ENCODE results near the gene TM4SF4.

TM4SF4 gene

DNA sequence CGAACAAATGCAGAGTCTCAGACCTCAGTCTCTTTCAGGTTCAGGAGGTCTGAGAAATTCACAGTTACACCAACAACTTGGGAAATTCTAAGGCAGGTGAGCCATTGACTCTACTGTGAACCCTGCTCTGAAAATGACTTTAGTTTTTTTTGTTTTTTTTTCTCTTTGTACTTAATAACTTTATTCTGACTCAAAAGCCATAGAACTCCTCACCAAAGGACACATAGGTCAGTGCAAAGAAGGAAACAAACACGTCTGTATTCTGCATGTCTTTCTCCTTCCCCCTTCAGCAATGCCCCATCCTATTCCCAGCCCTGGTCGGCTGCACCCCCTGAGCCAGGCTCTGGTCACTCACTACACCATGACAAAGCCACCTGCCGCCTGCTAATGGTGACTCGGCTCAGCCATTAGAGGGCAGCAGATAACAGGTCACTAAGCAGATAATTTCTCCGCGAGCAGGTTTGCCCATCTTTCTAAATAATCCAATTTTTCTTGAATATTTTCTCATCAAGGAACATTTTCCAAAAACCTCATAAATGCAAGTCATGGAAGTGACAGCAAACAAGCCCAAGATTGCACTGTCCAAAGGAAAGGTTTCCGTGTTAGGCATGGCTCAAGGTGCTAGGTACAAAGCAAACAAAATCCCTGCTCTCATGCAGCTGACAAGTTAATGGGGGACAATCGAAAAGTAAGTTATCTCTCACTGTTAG, 37.7 kb downstream of the TM4SF4 start:
- peak; percentile 74 for DNase-seq (ENCODE audit: low spot score)

DNA sequence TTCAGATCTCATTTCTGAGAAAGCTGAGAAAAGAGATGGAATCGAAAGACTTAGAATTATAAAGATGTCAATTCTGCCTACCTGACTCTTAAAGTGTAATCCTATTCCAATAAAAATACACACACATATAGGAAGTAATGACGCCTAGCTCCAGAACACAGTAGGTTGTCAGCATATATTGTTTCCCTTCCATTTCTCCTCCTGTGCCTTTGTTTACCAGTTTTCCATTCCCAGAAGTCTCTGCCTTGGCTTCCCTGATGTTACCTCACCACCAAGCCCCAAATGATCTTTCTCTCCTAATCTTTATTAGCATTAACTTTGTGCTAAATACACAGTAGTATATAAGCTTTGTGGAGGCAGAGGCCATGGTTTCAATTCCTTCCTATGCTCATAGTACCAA, 40.0 kb downstream of the TM4SF4 start:
- DNase-seq (ENCODE audit: low spot score) = no peak

DNA sequence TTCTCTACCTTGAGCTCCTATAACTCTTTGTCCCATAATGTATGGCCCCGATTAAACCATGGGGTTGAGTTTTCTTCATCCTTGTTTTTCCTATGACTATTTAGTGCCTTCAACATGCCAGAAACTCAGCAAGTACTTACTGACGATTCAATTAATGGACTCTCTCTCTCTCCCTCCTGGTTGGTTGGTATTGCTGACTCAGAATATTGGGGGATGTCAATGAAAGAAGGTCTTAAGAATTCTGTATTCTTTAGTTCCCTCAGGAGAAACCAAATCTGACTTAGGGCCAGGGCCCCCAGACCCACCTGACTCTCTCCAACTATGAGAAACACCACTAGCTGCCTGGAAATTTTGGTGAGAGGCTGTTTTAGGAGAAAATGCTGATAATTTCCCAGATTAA, 40.8 kb downstream of the TM4SF4 start:
- DNase-seq (ENCODE audit: low spot score) = no peak

DNA sequence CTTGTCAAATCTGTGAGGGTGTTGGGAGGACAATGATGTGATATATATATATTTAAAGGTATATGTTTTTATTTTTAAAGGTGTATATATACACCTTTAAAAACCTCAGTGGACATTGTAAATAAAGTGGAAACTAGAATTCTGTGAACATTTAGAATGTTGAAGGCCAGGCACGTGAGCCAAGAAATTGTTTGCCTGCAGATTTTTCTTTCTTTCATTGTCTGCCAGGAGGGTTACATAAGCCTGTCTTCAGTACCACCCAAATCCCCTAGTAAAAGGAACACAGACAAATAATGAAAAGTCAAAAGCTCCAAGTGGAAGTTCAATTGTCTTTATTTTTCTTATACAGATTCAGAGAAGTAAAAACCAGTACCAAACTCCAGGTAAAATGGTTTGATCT, 42.4 kb downstream of the TM4SF4 start:
- DNase-seq (ENCODE audit: low spot score) = no peak

GRCh38 chr3:149519912-149520311, 45.4 kb downstream of the TM4SF4 start:
- no peak for DNase-seq (ENCODE audit: low spot score)

GRCh38 chr3:149523512-149524299, 49.2 kb downstream of the TM4SF4 start:
- no peak for DNase-seq (ENCODE audit: low spot score)

DNA sequence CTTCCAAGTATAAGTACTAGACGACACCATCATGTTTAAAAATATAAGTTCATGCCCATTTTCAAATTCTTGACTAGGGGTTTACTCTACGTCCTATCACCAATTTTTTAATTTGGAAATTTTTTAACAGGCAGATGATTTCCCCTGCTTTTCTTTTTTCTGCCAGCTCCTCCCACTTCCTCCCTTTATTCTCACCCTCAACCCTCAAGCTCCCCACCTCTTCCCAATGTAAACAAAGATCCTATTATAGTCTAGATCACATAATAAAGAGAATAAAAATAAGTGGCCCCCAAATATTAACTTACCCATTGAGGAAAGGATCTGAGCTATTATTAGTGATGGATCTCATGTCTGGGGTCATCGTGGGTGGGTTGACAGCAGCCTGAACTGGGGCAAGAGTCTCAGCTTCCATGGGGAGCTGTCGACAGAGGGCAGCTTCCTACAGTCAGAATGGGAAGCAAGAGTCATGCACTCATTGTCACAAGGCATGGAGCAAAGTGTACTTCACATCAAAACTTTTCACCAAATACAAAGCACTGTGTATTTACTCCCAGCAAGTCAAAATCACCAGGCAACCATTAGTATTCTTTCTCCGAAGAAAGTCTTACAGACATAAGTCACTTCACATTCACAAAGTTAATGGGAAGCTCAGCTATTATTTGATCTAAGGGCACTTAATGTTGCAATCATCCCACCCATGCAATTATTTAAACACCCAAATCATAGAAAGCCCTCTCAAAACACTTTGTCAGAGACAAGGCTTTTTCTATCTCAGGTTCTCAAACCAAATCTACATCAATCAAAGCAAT, 53.2 kb downstream of the TM4SF4 start:
- no peak for DNase-seq (ENCODE audit: low spot score)

DNA sequence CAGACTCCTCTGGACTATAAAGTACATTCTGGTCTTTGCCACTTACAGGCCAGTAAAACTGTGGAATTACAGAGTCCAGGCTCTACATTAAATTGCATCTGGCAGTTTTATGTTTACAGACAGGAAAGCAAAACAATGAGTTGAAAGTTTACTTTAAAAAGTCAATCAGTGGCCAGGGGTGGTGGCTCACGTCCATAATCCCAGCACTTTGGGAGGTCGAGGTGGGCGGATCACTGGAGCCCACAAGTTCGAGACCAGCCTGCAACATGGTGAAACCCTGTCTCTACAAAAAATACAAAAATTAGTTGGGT, 53.8 kb downstream of the TM4SF4 start:
- no peak for DNase-seq (ENCODE audit: low spot score)

- DNase-seq (ENCODE audit: low spot score) = no peak
Measured at GRCh38 chr3:149529099-149529498, 54.6 kb downstream of the TM4SF4 start.

DNA sequence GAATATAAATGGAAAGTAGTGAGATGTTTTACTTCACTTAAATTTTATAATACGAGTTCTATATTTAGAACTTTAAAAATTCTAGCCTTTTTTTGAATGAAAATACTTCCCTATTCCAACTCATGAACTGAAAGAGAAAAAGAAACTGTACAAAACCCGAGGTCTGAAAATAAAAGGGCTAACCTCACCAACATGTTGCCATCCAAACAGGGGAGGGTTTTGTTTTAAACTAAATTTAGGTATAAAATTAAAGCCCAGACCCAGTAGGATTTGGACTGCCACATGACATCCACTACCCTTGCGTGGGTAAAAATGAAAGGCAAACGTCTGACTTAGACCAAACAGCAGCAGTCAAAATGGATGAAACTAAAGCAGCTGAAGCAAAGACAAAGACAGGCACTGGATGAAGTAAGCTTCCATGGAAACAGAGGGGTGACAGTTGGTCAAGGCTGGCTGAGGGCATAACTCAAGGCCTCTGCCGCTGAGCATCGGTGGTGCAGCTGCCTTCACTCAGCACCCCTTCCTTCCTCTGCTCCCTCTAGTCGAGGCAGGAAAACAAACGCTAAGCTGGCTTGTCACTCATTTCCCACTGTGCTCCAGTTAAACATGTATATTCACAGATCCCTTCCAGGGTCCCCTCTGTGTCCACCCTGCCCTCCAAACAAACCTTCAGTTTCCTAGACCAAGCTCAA, 58.1 kb downstream of the TM4SF4 start:
- DNase-seq (ENCODE audit: low spot score) = no peak

DNA sequence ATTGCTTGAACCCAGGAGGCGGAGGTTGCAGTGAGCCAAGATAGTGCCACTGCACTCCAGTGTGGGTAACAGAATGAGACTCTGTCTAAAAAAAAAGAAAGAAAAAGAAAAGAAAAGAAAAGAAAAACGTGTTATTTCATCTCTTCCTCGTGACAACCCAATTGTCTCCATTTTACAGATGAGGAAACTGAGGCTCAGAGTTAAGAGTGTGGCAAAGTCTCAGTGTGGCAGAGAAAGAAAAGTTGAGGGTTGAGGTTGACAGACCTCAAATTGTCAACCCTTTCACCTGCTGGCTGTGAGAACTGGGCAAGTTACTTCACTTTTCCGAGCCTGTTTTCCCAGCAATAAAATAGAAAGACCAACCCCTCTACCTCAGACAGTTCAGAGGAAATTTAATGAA, 59.6 kb downstream of the TM4SF4 start:
- no peak for DNase-seq (ENCODE audit: low spot score)

GRCh38 chr3:149534671-149535332, 60.3 kb downstream of the TM4SF4 start:
- DNase-seq (ENCODE audit: low spot score) = peak; percentile 53

- DNase-seq (ENCODE audit: low spot score) = no peak
Measured at GRCh38 chr3:149535333-149535685, 60.8 kb downstream of the TM4SF4 start.

GRCh38 chr3:149536429-149536828, 61.9 kb downstream of the TM4SF4 start:
- peak; percentile 47 for DNase-seq (ENCODE audit: low spot score)

GRCh38 chr3:149538371-149538770, 63.9 kb downstream of the TM4SF4 start:
- no peak for DNase-seq (ENCODE audit: low spot score)

DNA sequence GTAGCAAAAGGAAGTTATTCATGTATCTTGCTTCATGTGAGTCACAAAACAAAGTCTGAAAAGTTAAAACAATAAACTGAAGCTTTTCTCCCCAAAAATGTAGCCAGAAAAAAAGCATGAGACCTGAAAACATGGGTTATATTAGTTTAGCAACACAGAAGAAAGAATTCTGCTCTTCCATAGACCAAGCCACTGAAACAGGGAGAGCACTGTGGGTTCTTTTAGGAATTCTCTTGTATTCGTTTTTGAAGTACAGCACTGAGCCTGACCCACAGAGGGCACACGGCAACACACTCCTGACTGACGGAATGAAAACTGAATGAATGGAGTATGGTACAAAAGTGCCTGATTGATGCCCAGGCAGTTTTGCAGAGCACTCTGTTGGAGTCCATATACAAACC, 66.6 kb downstream of the TM4SF4 start:
- no peak for DNase-seq (ENCODE audit: low spot score)

DNA sequence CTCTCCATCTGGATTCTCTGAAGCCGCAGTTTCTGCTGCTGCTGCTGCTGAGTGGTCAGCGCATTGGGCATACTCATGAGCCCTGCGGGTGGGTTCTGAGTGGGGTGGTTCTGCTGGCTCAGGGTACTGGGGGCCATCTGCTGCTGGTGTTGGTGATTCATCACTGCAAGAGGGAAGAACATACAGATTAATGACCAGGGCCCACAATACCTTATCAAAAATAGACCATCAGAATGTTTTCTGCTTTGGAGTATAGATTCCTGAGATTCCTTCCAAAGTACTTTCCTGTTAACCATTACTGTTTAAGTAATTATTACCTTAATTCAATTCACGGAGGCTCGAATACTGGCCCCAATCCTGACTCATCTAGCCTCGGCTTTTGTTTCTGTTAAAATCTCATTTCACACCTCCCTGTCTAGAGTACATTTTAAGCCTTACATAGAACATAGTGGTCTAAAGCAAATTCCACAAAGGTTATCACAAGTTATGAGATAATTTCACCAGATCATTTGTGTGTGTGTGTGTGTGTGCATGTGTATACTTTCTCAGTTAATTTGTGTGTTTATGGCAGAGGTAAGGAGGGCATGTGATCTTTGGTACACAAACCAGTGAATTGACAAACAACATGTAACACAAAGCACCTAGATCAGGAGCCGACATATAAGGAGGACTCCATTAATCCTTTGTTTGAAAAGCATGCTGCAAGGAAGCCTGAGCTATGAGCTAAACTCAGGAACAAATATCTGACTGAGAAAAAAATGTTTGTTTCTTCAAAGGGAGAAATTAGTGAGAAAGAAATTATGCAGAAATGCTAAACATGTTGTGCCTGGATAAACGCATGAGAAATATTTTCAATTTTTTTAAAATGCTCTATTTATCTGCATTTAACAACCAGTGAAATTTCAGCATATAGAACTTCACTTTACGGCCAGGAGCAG, 68.1 kb downstream of the TM4SF4 start:
- no peak for DNase-seq (ENCODE audit: low spot score)

DNA sequence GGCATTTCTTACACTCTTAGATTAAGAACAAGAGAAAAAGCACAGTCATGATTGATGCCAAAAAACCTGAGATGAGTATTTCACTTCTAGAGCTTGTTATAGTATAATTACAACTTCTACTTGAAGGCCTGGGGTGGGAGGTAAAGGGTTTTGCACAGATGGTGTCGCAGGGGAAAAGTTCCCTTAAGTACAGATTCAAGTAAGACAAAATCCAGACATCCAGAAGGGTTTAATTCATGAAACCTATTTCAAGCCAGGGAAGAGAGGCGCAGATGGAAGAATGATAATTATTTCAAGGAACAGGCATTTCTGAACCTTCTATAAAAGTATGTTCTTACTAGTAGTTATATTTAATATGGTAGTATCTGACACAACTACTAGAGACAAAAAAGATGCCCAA, 70.6 kb downstream of the TM4SF4 start:
- DNase-seq (ENCODE audit: low spot score) = no peak

GRCh38 chr3:149547413-149547812, 72.9 kb downstream of the TM4SF4 start:
- peak; percentile 70 for DNase-seq (ENCODE audit: low spot score)

DNA sequence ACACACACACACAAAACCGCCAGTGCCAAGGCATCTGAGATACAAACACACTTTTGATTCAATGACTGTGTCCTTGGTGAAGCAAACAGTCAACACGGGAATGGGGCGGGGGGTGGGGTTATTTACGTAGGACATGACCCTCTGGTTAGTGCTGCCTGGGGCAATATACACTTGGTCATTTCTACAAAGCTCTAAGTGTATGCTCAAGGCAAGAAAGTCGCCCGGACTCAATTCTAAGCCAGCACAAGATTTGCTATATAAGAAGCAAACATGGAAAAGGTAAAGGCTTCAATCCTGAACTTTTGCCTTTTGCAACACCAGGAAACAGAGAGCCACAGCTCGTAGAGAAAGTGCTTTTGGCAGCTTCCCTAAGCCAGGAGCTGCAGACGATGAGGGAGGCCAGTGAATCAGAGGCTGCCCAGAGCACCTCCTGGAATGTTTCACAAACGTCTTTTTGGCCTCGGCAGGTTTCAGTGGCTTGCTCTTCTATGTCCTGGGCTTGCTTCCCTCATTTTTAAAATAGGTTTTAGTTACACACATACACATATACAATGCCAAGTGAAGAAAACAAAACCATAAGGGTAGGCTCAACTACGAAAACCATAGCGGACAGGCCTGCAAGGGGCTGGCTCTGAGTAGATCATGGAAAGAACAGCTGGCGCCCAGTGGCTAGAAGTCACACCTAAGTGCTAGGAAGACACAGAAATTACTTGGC, 73.6 kb downstream of the TM4SF4 start:
- peak; percentile 74 for DNase-seq (ENCODE audit: low spot score)
